HepG2 (cell line): Measurements from ENCODE around the gene ING5.

ENCODE experiments used
- ELF1 ChIP-seq: sonication (generic); formaldehyde crosslinking; IDR thresholded peaks from 2 replicates; pipeline ENCODE4 v1.4.0; 2020; ENCODE audit warnings: missing genetic modification reagents
- EZH2 ChIP-seq: conservative IDR thresholded peaks from 2 replicates; pipeline ENCODE4 v1.6.1; 2012; ENCODE audit warnings: mild to moderate bottlenecking, low read depth, low read length, moderate library complexity
- MAFK ChIP-seq, 2 experiments: IDR thresholded peaks in 1 of 2; conservative IDR thresholded peaks in 1 of 2; 2 replicates each; pipeline ENCODE4 v1.6.1; 2011; ENCODE audit warnings: improper control_type of control experiment in 2 of 2, low read length in 2 of 2
- MLX ChIP-seq: IDR thresholded peaks from 2 replicates; pipeline ENCODE4 v1.6.1; 2016
- MXI1 ChIP-seq: IDR thresholded peaks from 3 replicates; pipeline ENCODE4 v1.6.1; 2012; ENCODE audit warnings: low read depth, low read length, inconsistent platforms, borderline replicate concordance
- SMARCC2 ChIP-seq: fragments of 450-650 bp; IDR thresholded peaks from 2 replicates; pipeline ENCODE4 v1.6.1; 2017; ENCODE audit warnings: antibody characterized with exemption, mild to moderate bottlenecking
- ZFX ChIP-seq: sonication (generic); formaldehyde crosslinking; IDR thresholded peaks from 2 replicates; pipeline ENCODE4 v1.4.0; 2020; ENCODE audit warnings: mild to moderate bottlenecking, low read depth, missing genetic modification reagents, moderate library complexity
- ZNF12 ChIP-seq: sonication (generic); formaldehyde crosslinking; IDR thresholded peaks from 2 replicates; pipeline ENCODE4 v1.5.0; 2020; ENCODE audit warnings: missing genetic modification reagents
- ZNF180 ChIP-seq: sonication (generic); formaldehyde crosslinking; IDR thresholded peaks from 2 replicates; pipeline ENCODE4 v1.4.0; 2020; ENCODE audit warnings: low read depth, missing genetic modification reagents, borderline replicate concordance

GRCh38 chr2:241730671-241731293 is 28.9 kb downstream of the ING5 start:
- TF ChIP-seq SMARCC2 (no peak), EZH2 (no peak), ZFX (CRISPR knock-in tag) (no peak), MXI1 (no peak), ZNF12 (no peak), MLX (no peak), ELF1 (CRISPR knock-in tag) (no peak), MAFK (conservative IDR thresholded peaks at IDR 0.05 in 1 of 2, IDR thresholded peaks at IDR 0.05 in 1 of 2; ENCODE audit: low read length in 2 of 2) (no peak), ZNF180 (CRISPR knock-in tag) (no peak)
